Activated CD4-positive, alpha-beta memory T cell treated with anti-CD3 and anti-CD28 coated beads, Interleukin-2, amount 10 ng/mL, durations not matched to agents 7 days and 5 days (primary cell): ENCODE results near the gene UNC93A. TPM values are rescaled to one million over a fixed set of nuclear protein-coding genes. Genes with fewer than 3 reads are reported as not detected.
"Not testable (repeated sequence)": the region's sequence is repeated elsewhere in the genome, so short reads cannot be mapped to it uniquely, and the experiment has no call there.

Experiments used
- CTCF ChIA-PET: fragments of 350-600 bp; sonication (Branson Sonifier 250); formaldehyde crosslinking; loops from one replicate; lab custom pipeline; 2021; ENCODE audit warnings: antibody characterized with exemption, inconsistent platforms; lab: Charles Lee
- POLR2A ChIA-PET: fragments of 350-600 bp; sonication (Branson Sonifier 250); formaldehyde crosslinking; loops from one replicate; lab custom pipeline; 2021; ENCODE audit warnings: antibody characterized with exemption; lab: Charles Lee
- DNase-seq: peaks from one replicate; pipeline ENCODE4 v3.0.0-alpha.2; 2020
- H3K27ac Mint-ChIP-seq: one replicate; pipeline ENCODE4 v1.8.0; 2021; ENCODE audit warnings: mild to moderate bottlenecking, mixed read lengths
- H3K27me3 Mint-ChIP-seq: one replicate; pipeline ENCODE4 v1.8.0; 2021; ENCODE audit warnings: mixed read lengths
- H3K36me3 Mint-ChIP-seq: one replicate; pipeline ENCODE4 v1.8.0; 2021; ENCODE audit warnings: low read depth, mixed read lengths
- H3K4me1 Mint-ChIP-seq: one replicate; pipeline ENCODE4 v1.8.0; 2021; ENCODE audit warnings: mixed read lengths
- H3K4me3 Mint-ChIP-seq: one replicate; pipeline ENCODE4 v1.8.0; 2021; ENCODE audit warnings: mild to moderate bottlenecking, mixed read lengths
- H3K9me3 Mint-ChIP-seq: one replicate; pipeline ENCODE4 v1.8.0; 2021; ENCODE audit warnings: mixed read lengths
- total RNA-seq, 2 experiments: library from RNA; stranded (reverse); gene quantifications; one replicate each; pipeline ENCODE4 v1.2.3, GENCODE V29; 2021

Gene UNC93A
- total RNA-seq, result not detected

GRCh38 chr6:167290786-167291622 lies at the start of gene UNC93A:
TSS of gene UNC93A (plus strand) at chr6:167291315. CDS start at chr6:167291490, 175 bp downstream.
- Mint-ChIP-seq H3K36me3 (no peaks in the 10 kb centered on the region), H3K9me3 (no peaks in the 10 kb centered on the region), H3K27me3 (peaks cover 3% of the 10 kb centered on the region), H3K4me3 (no peak within 1 kb of the TSS), H3K27ac (no peak within 1 kb of the TSS), H3K4me1 (no peaks in the 10 kb centered on the region)
- CTCF ChIA-PET, result interaction anchor here (1.1 to 2.4 kb wide), 3 partner anchors 9 to 517 kb away, joined by 4 to 15 read pairs (median 6); no protein-coding TSS in a partner anchor
- POLR2A ChIA-PET, result interaction anchor here (0.8 kb wide), 1 partner anchor 60 kb away, joined by 5 read pairs; no protein-coding TSS in a partner anchor
- DNase-seq, result no peak

GRCh38 chr6:167241321-167242134 lies 49.6 kb upstream of the UNC93A start:
- POLR2A ChIA-PET, H3K36me3 Mint-ChIP-seq, DNase-seq, H3K27ac Mint-ChIP-seq, H3K4me3 Mint-ChIP-seq, H3K4me1 Mint-ChIP-seq, CTCF ChIA-PET, H3K9me3 Mint-ChIP-seq: not testable (repeated sequence)
- peaks cover 12% of the 10 kb centered on the region for H3K27me3 Mint-ChIP-seq

GRCh38 chr6:167242135-167242506 lies 49.0 kb upstream of the UNC93A start:
- H3K4me3 Mint-ChIP-seq, POLR2A ChIA-PET, H3K4me1 Mint-ChIP-seq, H3K9me3 Mint-ChIP-seq, H3K27ac Mint-ChIP-seq, CTCF ChIA-PET, H3K36me3 Mint-ChIP-seq, DNase-seq: not testable (repeated sequence)
- peaks cover 15% of the 10 kb centered on the region for H3K27me3 Mint-ChIP-seq

- H3K4me3 Mint-ChIP-seq, H3K27ac Mint-ChIP-seq, DNase-seq, CTCF ChIA-PET, POLR2A ChIA-PET, H3K4me1 Mint-ChIP-seq, H3K9me3 Mint-ChIP-seq, H3K36me3 Mint-ChIP-seq: not testable (repeated sequence)
- H3K27me3 Mint-ChIP-seq, result peaks cover 15% of the 10 kb centered on the region
Observed at GRCh38 chr6:167242511-167243051, 48.5 kb upstream of the UNC93A start.

GRCh38 chr6:167244064-167244960 lies 46.8 kb upstream of the UNC93A start:
- peaks cover 13% of the 10 kb centered on the region for H3K27me3 Mint-ChIP-seq
- H3K27ac Mint-ChIP-seq, result no peak overlapping the region
- H3K4me3 Mint-ChIP-seq, result no peak overlapping the region
- no peaks in the 10 kb centered on the region for H3K36me3 Mint-ChIP-seq
- ChIA-PET POLR2A (no interaction called here), CTCF (no interaction called here)
- no peak for DNase-seq
- no peaks in the 10 kb centered on the region for H3K4me1 Mint-ChIP-seq
- no peaks in the 10 kb centered on the region for H3K9me3 Mint-ChIP-seq

- no peak overlapping the region for H3K4me3 Mint-ChIP-seq
- no peak overlapping the region for H3K27ac Mint-ChIP-seq
- DNase-seq, result no peak
- ChIA-PET POLR2A (no interaction called here), CTCF (no interaction called here)
- no peaks in the 10 kb centered on the region for H3K9me3 Mint-ChIP-seq
- H3K36me3 Mint-ChIP-seq, result no peaks in the 10 kb centered on the region
- peaks cover 11% of the 10 kb centered on the region for H3K27me3 Mint-ChIP-seq
- no peaks in the 10 kb centered on the region for H3K4me1 Mint-ChIP-seq
Observed at GRCh38 chr6:167244991-167245390, 46.1 kb upstream of the UNC93A start.

- Mint-ChIP-seq H3K4me3 (no peak overlapping the region), H3K27me3 (peaks cover 11% of the 10 kb centered on the region), H3K36me3 (no peaks in the 10 kb centered on the region), H3K9me3 (no peaks in the 10 kb centered on the region), H3K27ac (no peak overlapping the region), H3K4me1 (no peaks in the 10 kb centered on the region)
- CTCF ChIA-PET, result no interaction called here
- DNase-seq, result no peak
- POLR2A ChIA-PET, result no interaction called here
Observed at GRCh38 chr6:167245591-167245990, 45.5 kb upstream of the UNC93A start.

GRCh38 chr6:167247814-167248595 lies 43.1 kb upstream of the UNC93A start:
- ChIA-PET POLR2A (no interaction called here), CTCF (no interaction called here)
- DNase-seq, result no peak
- H3K4me1 Mint-ChIP-seq, result no peaks in the 10 kb centered on the region
- H3K4me3 Mint-ChIP-seq, result no peak overlapping the region
- no peaks in the 10 kb centered on the region for H3K9me3 Mint-ChIP-seq
- H3K27me3 Mint-ChIP-seq, result peaks cover 11% of the 10 kb centered on the region
- H3K27ac Mint-ChIP-seq, result no peak overlapping the region
- H3K36me3 Mint-ChIP-seq, result no peaks in the 10 kb centered on the region

- H3K4me1 Mint-ChIP-seq, H3K4me3 Mint-ChIP-seq, DNase-seq, CTCF ChIA-PET, H3K36me3 Mint-ChIP-seq, POLR2A ChIA-PET, H3K9me3 Mint-ChIP-seq, H3K27ac Mint-ChIP-seq: not testable (repeated sequence)
- H3K27me3 Mint-ChIP-seq, result peaks cover 11% of the 10 kb centered on the region
Observed at GRCh38 chr6:167248878-167249455, 42.1 kb upstream of the UNC93A start.

- no peak for DNase-seq
- CTCF ChIA-PET, result no interaction called here
Observed at GRCh38 chr6:167252271-167252670, 38.8 kb upstream of the UNC93A start.

GRCh38 chr6:167255918-167256553 lies 35.1 kb upstream of the UNC93A start:
- H3K9me3 Mint-ChIP-seq, result peaks cover 5% of the 10 kb centered on the region
- CTCF ChIA-PET, result no interaction called here
- H3K36me3 Mint-ChIP-seq, result no peaks in the 10 kb centered on the region
- DNase-seq, result no peak
- H3K4me1 Mint-ChIP-seq, result no peaks in the 10 kb centered on the region
- H3K4me3 Mint-ChIP-seq, result no peak overlapping the region
- no peak overlapping the region for H3K27ac Mint-ChIP-seq
- peaks cover 21% of the 10 kb centered on the region for H3K27me3 Mint-ChIP-seq
- POLR2A ChIA-PET, result no interaction called here

More at GRCh38 chr6:167252271-167252670, 38.8 kb upstream of the UNC93A start:
- Mint-ChIP-seq H3K27me3 (peaks cover 5% of the 10 kb centered on the region), H3K4me1 (no peaks in the 10 kb centered on the region), H3K36me3 (no peaks in the 10 kb centered on the region), H3K27ac (no peak overlapping the region), H3K9me3 (peaks cover 5% of the 10 kb centered on the region), H3K4me3 (no peak overlapping the region)
- POLR2A ChIA-PET, result no interaction called here
